ENCODE results near the gene RPS16. TPM values are rescaled to one million over a fixed set of nuclear protein-coding genes. Genes with fewer than 3 reads are reported as not detected.

Gene RPS16
- total RNA-seq, 6 experiments from 2014 or later = 1,647 to 2,008 (median 1,885) TPM

GRCh38 chr19:39402346-39403300, 33.1 kb downstream of the RPS16 start:
- H3K9me3 Mint-ChIP-seq = peaks cover 6% of the 10 kb centered on the region; the same call in 1 of the 2 replicates
- H3K4me3 Mint-ChIP-seq = peak overlapping the region; percentile 85
- H3K27me3 Mint-ChIP-seq (ENCODE audit: insufficient read depth) = peaks cover 17% of the 10 kb centered on the region
- peak; percentile 86 for DNase-seq
- no peak for TF ChIP-seq CTCF (IDR thresholded peaks at IDR 0.05)
- H3K36me3 Mint-ChIP-seq (ENCODE audit: low read depth) = peaks cover 14% of the 10 kb centered on the region
- peak overlapping the region; percentile 99 for H3K27ac Mint-ChIP-seq
- peaks cover 58% of the 10 kb centered on the region for H3K4me1 Mint-ChIP-seq (ENCODE audit: low read depth)

DNA sequence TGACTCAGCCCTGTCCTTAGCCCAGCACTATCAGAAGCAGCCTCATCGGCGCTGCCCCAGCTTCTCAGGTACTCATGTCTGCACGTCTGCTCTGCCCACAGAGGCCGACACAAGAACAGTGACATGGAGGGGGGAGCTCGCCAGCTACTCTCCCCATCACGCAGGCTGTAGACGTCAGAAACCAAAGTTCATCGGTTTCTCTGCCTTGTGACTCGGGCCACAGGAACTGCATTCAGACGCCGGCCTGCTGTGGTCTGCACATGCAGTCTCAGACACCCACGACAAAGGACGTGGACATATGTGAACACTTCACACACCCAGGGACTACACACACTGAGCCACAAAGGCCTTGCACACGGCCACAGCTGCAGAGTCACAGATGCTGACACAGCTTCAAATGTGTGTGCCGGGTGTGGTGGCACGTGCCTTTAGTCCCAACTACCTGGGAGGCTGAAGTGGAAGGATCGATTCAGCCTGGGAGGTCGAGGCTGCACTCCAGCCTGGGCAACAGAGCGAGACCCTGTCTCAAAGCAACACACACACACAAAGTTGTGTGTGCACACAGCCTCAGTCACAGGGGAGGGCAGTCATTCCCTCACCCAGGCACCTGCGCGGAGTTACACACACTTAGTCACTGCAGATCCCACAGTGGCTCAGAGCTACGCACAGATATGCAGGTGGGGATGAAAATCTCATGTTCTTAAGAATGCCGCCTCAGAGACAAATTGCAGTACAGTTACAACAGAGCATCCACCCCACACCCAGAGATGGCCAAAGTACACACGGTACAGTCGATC, 34.0 kb downstream of the RPS16 start:
- peaks cover 66% of the 10 kb centered on the region for H3K4me1 Mint-ChIP-seq (ENCODE audit: low read depth)
- H3K27ac Mint-ChIP-seq = peak overlapping the region; percentile 99
- peak overlapping the region; percentile 85 for H3K4me3 Mint-ChIP-seq
- 0 out of 2 replicates have a peak, but pooled peaks cover under 1% of the 10 kb centered on the region for H3K9me3 Mint-ChIP-seq
- no peak for TF ChIP-seq CTCF (IDR thresholded peaks at IDR 0.05)
- H3K27me3 Mint-ChIP-seq (ENCODE audit: insufficient read depth) = peaks cover 8% of the 10 kb centered on the region
- peak; percentile 64 for DNase-seq
- peaks cover 8% of the 10 kb centered on the region; the same call in 1 of the 2 replicates for H3K36me3 Mint-ChIP-seq (ENCODE audit: low read depth)

GRCh38 chr19:39401070-39401548, 34.6 kb downstream of the RPS16 start:
- Mint-ChIP-seq H3K27me3 (ENCODE audit: insufficient read depth) (peaks cover 7% of the 10 kb centered on the region), H3K36me3 (ENCODE audit: low read depth) (peaks cover 8% of the 10 kb centered on the region; the same call in 1 of the 2 replicates), H3K4me1 (ENCODE audit: low read depth) (peaks cover 62% of the 10 kb centered on the region), H3K4me3 (peak overlapping the region; percentile 85), H3K9me3 (no peaks in the 10 kb centered on the region), H3K27ac (peak overlapping the region; percentile 99)
- no peak for TF ChIP-seq CTCF (IDR thresholded peaks at IDR 0.05)
- no peak for DNase-seq

GRCh38 chr19:39400061-39400460, 35.7 kb downstream of the RPS16 start:
- peaks cover 57% of the 10 kb centered on the region for H3K4me1 Mint-ChIP-seq (ENCODE audit: low read depth)
- peak overlapping the region; percentile 90; the same call in 1 of the 2 replicates for H3K27ac Mint-ChIP-seq
- peaks cover 11% of the 10 kb centered on the region; the same call in 1 of the 2 replicates for H3K36me3 Mint-ChIP-seq (ENCODE audit: low read depth)
- H3K9me3 Mint-ChIP-seq = no peaks in the 10 kb centered on the region
- H3K4me3 Mint-ChIP-seq = no peak overlapping the region
- TF ChIP-seq CTCF (IDR thresholded peaks at IDR 0.05) = no peak
- peaks cover 7% of the 10 kb centered on the region for H3K27me3 Mint-ChIP-seq (ENCODE audit: insufficient read depth)
- no peak for DNase-seq

GRCh38 chr19:39399668-39400050, 36.1 kb downstream of the RPS16 start:
- H3K27ac Mint-ChIP-seq = peak overlapping the region; percentile 90
- no peak for DNase-seq
- TF ChIP-seq CTCF (IDR thresholded peaks at IDR 0.05) = no peak
- H3K4me3 Mint-ChIP-seq = no peak overlapping the region
- H3K27me3 Mint-ChIP-seq (ENCODE audit: insufficient read depth) = peaks cover 7% of the 10 kb centered on the region
- peaks cover 57% of the 10 kb centered on the region for H3K4me1 Mint-ChIP-seq (ENCODE audit: low read depth)
- H3K9me3 Mint-ChIP-seq = no peaks in the 10 kb centered on the region
- peaks cover 12% of the 10 kb centered on the region; the same call in 1 of the 2 replicates for H3K36me3 Mint-ChIP-seq (ENCODE audit: low read depth)

Measured in HFFc6 (cell line).